Sigmoid colon (tissue), 7 donors: ENCODE measurements around the gene TTC33. TPM values are rescaled to one million over a fixed set of nuclear protein-coding genes. Genes with fewer than 3 reads are reported as not detected.
A peak's percentile ranks its signal among the peaks of the same experiment; 100 is the strongest.

ENCODE experiments used
- DNase-seq: peaks from one replicate; pipeline ENCODE4 v3.0.0-alpha.2; 2019
- H3K27ac ChIP-seq, 4 donors: fragments of 200-600 bp; sonication (generic); one replicate each; pipeline ENCODE4 v1.5.1; 2016 to 2019; ENCODE audit warnings: mild to moderate bottlenecking in 1 of 4
- H3K27me3 ChIP-seq, 3 donors: fragments of 200-600 bp; sonication (generic); one replicate each; pipeline ENCODE4 v1.5.1; 2019; ENCODE audit warnings: mild to moderate bottlenecking in 1 of 3
- H3K36me3 ChIP-seq, 4 donors: fragments of 200-600 bp; sonication (generic); one replicate each; pipeline ENCODE4 v1.5.1; 2016 to 2019
- H3K4me1 ChIP-seq, 4 donors: fragments of 200-600 bp; sonication (generic); one replicate each; pipeline ENCODE4 v1.5.1; 2017 to 2019
- H3K4me3 ChIP-seq, 4 donors: fragments of 200-600 bp; sonication (generic); one replicate each; pipeline ENCODE4 v1.5.1; 2017 to 2019; ENCODE audit warnings: mild to moderate bottlenecking in 2 of 4, moderate library complexity in 1 of 4
- H3K9me3 ChIP-seq, 4 donors: fragments of 200-600 bp in 3 of 4; sonication (generic) in 3 of 4; one replicate each; pipeline versions ENCODE4 v1.5.1 to v1.6.1; 2013 to 2019
- EP300 ChIP-seq, 4 donors: sonication (generic); formaldehyde crosslinking; IDR thresholded peaks; one replicate each; pipeline ENCODE4 v1.6.1; 2017; ENCODE audit warnings: antibody characterized with exemption in 4 of 4
- POLR2A ChIP-seq, 2 donors: fragments of 450-650 bp; IDR thresholded peaks; one replicate each; pipeline ENCODE4 v1.6.1; 2016; ENCODE audit warnings: antibody characterized with exemption in 2 of 2, mild to moderate bottlenecking in 2 of 2, moderate library complexity in 2 of 2
- POLR2AphosphoS5 ChIP-seq, 4 donors: sonication (generic); formaldehyde crosslinking; IDR thresholded peaks; one replicate each; pipeline ENCODE4 v1.6.1; 2017; ENCODE audit warnings: antibody characterized with exemption in 4 of 4
- WGBS, 2 donors: extraction: QIAGEN DNeasy Blood & Tissue Kit; methylation state at CpG; one replicate each; pipeline ENCODE4 v1.1.7; 2013; 5-methylcytosine and 5-hydroxymethylcytosine counted together
- intact Hi-C: fragments of 100-400 bp; cut with DNase I; formaldehyde crosslinking; loops from one replicate; pipeline ENCODE4 v1.15.1; 2023
- polyA plus RNA-seq, 3 donors: library from polyadenylated mRNA; stranded (reverse); fragments of 200-250 nt; gene quantifications; one replicate each; pipeline ENCODE4 v1.2.3, GENCODE V29; 2013
- total RNA-seq, 4 donors: library from RNA; depleted of rRNA; stranded (reverse); fragments of >200 nt; gene quantifications; one replicate each; pipeline ENCODE4 v1.1.0, GENCODE V29; 2016
- TF ChIP-seq, protein P1 (sequence below), 4 experiments: fragments of 450-650 bp in 3 of 4; fragments of 200-600 bp in 1 of 4; IDR thresholded peaks; one replicate each; pipeline ENCODE4 v1.5.1; 2016 to 2019; ENCODE audit warnings: antibody characterized with exemption in 4 of 4, mild to moderate bottlenecking in 3 of 4, moderate library complexity in 2 of 4
- donor health status: healthy with polysubstance abuse.
- donor health status: Bipolar disorder and iron deficiency.
- donor health status: healthy.

The TTC33 gene
- total and polyA plus RNA-seq, 7 donors, result 6.6 to 33.2 (median 18.0) TPM

DNA sequence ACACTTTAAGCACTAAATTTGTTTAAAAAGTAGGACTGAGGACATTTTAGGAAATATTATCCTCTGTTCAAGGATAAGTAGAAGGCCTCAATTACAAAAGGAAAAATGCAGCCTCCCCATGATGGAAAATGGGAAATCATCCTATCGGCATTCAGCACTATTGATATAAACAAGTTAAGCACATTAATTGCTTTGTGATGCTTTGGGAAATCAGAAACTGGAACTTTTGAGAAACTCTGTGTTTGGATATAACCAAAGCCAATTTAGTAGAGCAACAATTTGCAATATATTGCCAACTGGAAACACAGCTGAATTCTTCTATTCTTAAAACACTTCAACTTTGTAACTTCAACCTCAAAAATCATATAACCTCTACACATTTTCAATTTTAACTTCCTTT lies 141.3 kb downstream of the TTC33 start:
- Histone ChIP-seq H3K27me3 (no peaks in the 10 kb centered on the region), H3K4me3 (no peak overlapping the region), H3K9me3 (no peaks in the 10 kb centered on the region), H3K36me3 (no peaks in the 10 kb centered on the region), H3K4me1 (no peaks in the 10 kb centered on the region), H3K27ac (peak overlapping the region in 1 of 4 donors; percentile 9)
- intact Hi-C loops, result no loop called here
- no peak for DNase-seq
- TF ChIP-seq, protein P1, sequence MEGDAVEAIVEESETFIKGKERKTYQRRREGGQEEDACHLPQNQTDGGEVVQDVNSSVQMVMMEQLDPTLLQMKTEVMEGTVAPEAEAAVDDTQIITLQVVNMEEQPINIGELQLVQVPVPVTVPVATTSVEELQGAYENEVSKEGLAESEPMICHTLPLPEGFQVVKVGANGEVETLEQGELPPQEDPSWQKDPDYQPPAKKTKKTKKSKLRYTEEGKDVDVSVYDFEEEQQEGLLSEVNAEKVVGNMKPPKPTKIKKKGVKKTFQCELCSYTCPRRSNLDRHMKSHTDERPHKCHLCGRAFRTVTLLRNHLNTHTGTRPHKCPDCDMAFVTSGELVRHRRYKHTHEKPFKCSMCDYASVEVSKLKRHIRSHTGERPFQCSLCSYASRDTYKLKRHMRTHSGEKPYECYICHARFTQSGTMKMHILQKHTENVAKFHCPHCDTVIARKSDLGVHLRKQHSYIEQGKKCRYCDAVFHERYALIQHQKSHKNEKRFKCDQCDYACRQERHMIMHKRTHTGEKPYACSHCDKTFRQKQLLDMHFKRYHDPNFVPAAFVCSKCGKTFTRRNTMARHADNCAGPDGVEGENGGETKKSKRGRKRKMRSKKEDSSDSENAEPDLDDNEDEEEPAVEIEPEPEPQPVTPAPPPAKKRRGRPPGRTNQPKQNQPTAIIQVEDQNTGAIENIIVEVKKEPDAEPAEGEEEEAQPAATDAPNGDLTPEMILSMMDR (IDR thresholded peaks at IDR 0.05), result no peak
- no peak for TF ChIP-seq POLR2AphosphoS5 (IDR thresholded peaks at IDR 0.05)
- no peak for TF ChIP-seq POLR2A (IDR thresholded peaks at IDR 0.05)
- TF ChIP-seq EP300 (IDR thresholded peaks at IDR 0.05), result no peak
- WGBS, 2 donors, result 85 to 89% methylated on average over 1 of the region's 1 CpG

DNA sequence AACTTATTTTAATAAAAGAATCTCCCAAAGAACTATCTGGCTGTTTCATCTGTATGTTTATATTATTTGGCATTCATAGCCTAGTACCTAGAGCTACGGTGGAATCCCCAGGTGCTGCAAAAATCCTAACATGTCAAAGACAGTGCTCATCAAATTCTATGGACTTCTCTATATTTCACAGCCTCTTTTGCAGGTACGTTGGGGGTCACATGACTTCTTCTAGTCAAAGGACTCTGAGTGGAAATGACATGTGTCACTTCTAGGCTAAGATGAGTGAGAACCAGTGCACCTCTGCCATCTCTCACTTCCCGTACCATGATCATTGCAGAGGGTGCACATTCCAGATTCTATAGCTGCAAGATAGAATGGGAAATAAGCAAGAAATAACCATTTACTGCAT lies 148.6 kb downstream of the TTC33 start:
- Histone ChIP-seq H3K4me1 (no peaks in the 10 kb centered on the region), H3K36me3 (no peaks in the 10 kb centered on the region), H3K27me3 (no peaks in the 10 kb centered on the region), H3K27ac (no peak overlapping the region), H3K9me3 (no peaks in the 10 kb centered on the region), H3K4me3 (no peak overlapping the region)
- DNase-seq, result no peak
- no peak for TF ChIP-seq EP300 (IDR thresholded peaks at IDR 0.05)
- no peak for TF ChIP-seq POLR2A (IDR thresholded peaks at IDR 0.05)
- TF ChIP-seq, protein P1 (IDR thresholded peaks at IDR 0.05), result no peak
- TF ChIP-seq POLR2AphosphoS5 (IDR thresholded peaks at IDR 0.05), result no peak
- WGBS, 2 donors, result 83 to 92% methylated on average over 3 of the region's 3 CpGs
- intact Hi-C loops, result no loop called here

DNA sequence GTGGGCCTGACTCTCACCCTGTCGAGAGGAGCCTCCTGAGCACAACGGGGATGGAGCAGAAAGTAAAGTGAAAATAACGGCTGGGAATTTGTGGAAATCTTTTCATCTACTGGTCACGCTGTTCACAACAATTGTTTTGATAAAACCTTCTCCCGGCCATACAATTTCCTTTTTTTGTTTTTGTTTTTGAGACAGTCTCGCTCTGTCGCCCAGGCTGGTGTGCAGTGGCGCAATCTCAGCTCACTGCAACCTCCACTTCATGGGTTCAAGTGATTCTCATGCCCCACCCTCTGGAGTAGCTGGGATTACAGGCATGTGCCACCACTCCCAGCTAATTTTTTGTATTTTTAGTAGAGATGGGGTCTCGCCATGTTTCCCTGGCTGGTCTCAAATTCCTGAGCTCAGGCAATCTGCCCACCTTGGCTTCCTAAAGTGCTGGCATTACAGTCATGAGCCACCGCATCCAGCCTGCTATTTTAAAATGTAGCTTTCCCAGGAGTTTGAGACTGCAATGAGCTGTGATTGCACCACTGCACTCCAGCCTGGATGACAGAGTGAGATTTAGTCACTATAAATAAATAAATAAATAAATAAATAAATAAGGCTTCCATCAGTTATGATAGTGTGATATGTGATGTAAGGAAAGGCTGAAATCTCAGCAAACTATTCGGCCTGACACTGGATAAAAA lies 149.5 kb downstream of the TTC33 start:
- no peaks in the 10 kb centered on the region for H3K9me3 ChIP-seq
- TF ChIP-seq EP300 (IDR thresholded peaks at IDR 0.05), result no peak
- no peak for TF ChIP-seq POLR2A (IDR thresholded peaks at IDR 0.05)
- no peak for TF ChIP-seq POLR2AphosphoS5 (IDR thresholded peaks at IDR 0.05)
- TF ChIP-seq, protein P1 (IDR thresholded peaks at IDR 0.05), result no peak
- intact Hi-C loops, result no loop called here
- no peak for DNase-seq
- H3K4me1 ChIP-seq, result no peaks in the 10 kb centered on the region
- 71 to 86% methylated on average over 11 of the region's 11 CpGs for WGBS, 2 donors
- no peaks in the 10 kb centered on the region for H3K36me3 ChIP-seq
- H3K27me3 ChIP-seq, result no peaks in the 10 kb centered on the region
- H3K27ac ChIP-seq, result no peak overlapping the region
- H3K4me3 ChIP-seq, result no peak overlapping the region

DNA sequence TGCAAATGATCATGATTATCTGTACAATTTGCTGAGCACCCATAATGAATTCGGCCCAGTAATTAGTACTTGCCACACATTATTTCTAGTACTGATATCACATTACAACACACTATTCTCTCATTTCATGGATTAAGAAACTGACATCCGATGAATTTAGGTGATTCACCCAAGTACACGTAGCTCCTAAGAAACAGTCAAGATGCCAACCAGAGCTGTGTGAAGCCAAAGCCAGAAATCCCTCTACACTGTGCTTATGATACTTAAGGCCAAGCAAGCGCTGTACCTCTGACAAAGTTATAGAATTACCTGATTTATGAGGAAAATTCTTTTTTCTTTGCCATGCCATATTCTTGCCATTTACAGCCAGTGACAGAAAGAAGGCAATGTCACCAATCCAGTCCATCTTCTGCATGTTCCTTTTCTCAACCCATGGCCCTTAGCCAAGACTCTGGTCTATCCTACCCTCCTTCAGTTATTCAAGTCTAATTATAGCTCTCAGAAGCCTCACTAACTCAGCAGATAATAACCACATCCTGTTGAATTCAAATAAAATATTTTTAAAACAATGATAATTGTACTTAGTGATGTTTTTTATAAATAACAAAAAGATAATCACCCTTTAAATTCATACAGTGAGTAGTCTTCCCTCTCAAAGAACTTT lies 150.3 kb downstream of the TTC33 start:
- intact Hi-C loops, result no loop called here
- no peak for DNase-seq
- Histone ChIP-seq H3K9me3 (no peaks in the 10 kb centered on the region), H3K4me3 (no peak overlapping the region), H3K4me1 (no peaks in the 10 kb centered on the region), H3K36me3 (no peaks in the 10 kb centered on the region), H3K27me3 (no peaks in the 10 kb centered on the region), H3K27ac (no peak overlapping the region)
- WGBS, 2 donors, result 95% methylated on average over 4 of the region's 4 CpGs
- TF ChIP-seq EP300 (IDR thresholded peaks at IDR 0.05) (no peak), POLR2A (IDR thresholded peaks at IDR 0.05) (no peak), POLR2AphosphoS5 (IDR thresholded peaks at IDR 0.05) (no peak)
- TF ChIP-seq, protein P1 (IDR thresholded peaks at IDR 0.05), result no peak
